GM12865 (cell line): ENCODE measurements around the gene ERBIN.

ENCODE experiments used
- DNase-seq: peaks from one replicate; pipeline ENCODE4 v3.0.0; 2010; ENCODE audit warnings: low read depth
- H3K4me3 ChIP-seq: 2 replicates; pipeline ENCODE4 v1.5.1; 2011; ENCODE audit warnings: mild to moderate bottlenecking, low read depth, low read length, control low read depth
- CTCF ChIP-seq: IDR thresholded peaks from 2 replicates; pipeline ENCODE4 v1.5.1; 2011; ENCODE audit warnings: low read length, control low read depth, low read depth, inconsistent platforms; ENCODE audit not compliant: insufficient read depth; ENCODE audit errors: missing control alignments

Gene ERBIN

GRCh38 chr5:65926893-65927292, 518 bp downstream of the ERBIN start:
- peak; percentile 33 for DNase-seq
- no peak for TF ChIP-seq CTCF
- H3K4me3 ChIP-seq = peak overlapping the region; percentile 91

- TF ChIP-seq CTCF = no peak
- peak overlapping the region; percentile 91 for H3K4me3 ChIP-seq
- peak; percentile 73 for DNase-seq
These were observed 1.3 kb downstream of the ERBIN start for GRCh38 chr5:65927503-65928321.

- no peak for TF ChIP-seq CTCF
- no peak for DNase-seq
- peak overlapping the region; percentile 91 for H3K4me3 ChIP-seq
These were observed 2.0 kb downstream of the ERBIN start for GRCh38 chr5:65928322-65928752.

GRCh38 chr5:65928860-65929259, 2.5 kb downstream of the ERBIN start:
- no peak for DNase-seq
- TF ChIP-seq CTCF = no peak
- H3K4me3 ChIP-seq = peak overlapping the region; percentile 91

GRCh38 chr5:65932676-65933075, 6.3 kb downstream of the ERBIN start:
- no peak for TF ChIP-seq CTCF
- no peak overlapping the region for H3K4me3 ChIP-seq
- no peak for DNase-seq

- H3K4me3 ChIP-seq = no peak overlapping the region
- DNase-seq = no peak
- TF ChIP-seq CTCF = no peak
These were observed 6.9 kb downstream of the ERBIN start for GRCh38 chr5:65933295-65933694.

- no peak overlapping the region for H3K4me3 ChIP-seq
- DNase-seq = peak; percentile 17
- no peak for TF ChIP-seq CTCF
These were observed 11.9 kb downstream of the ERBIN start for GRCh38 chr5:65938256-65938655.
